IMR-90 (cell line): ENCODE results near the gene PIK3C2B. TPM values are rescaled to one million over a fixed set of nuclear protein-coding genes. Genes with fewer than 3 reads are reported as not detected.

Experiments
- ATAC-seq: fragments of 200-7000 bp; cut with Tn5 transposase; 2 replicates; pipeline ENCODE4 v1.9.1; 2020; ENCODE audit warnings: low read depth, mild to moderate bottlenecking, moderate library complexity
- BruUV-seq: library from RNA; stranded (reverse); fragments of 400-500 nt; replicated peaks from 2 replicates; lab custom pipeline; 2021; lab: Mats Ljungman, UMichigan
- CTCF ChIA-PET: fragments of 300-600 bp; formaldehyde crosslinking; extraction: SDS; loops from one replicate; lab custom pipeline; 2021; ENCODE audit warnings: antibody characterized with exemption; lab: Yijun Ruan, JAX
- POLR2A ChIA-PET: fragments of 300-600 bp; sonication (Branson Sonifier 250); formaldehyde crosslinking; loops from one replicate; lab custom pipeline; 2022; ENCODE audit warnings: antibody characterized with exemption; ENCODE audit not compliant: unreplicated experiment; lab: Charles Lee
- DNase-seq: peaks from one replicate; pipeline ENCODE4 v3.0.0; 2013
- H2AFZ ChIP-seq: replicated peaks from 2 replicates; pipeline ENCODE3; 2013; ENCODE audit warnings: low read length, mild to moderate bottlenecking; ENCODE audit not compliant: poor library complexity
- H2AK5ac ChIP-seq: 2 replicates; pipeline ENCODE4 v1.6.1; 2013; ENCODE audit warnings: low read depth, low read length, inconsistent platforms
- H2AK9ac ChIP-seq: replicated peaks from 2 replicates; pipeline ENCODE3; 2013; ENCODE audit warnings: mild to moderate bottlenecking, low read depth, low read length, moderate library complexity; ENCODE audit not compliant: poor library complexity
- H2BK120ac ChIP-seq: 2 replicates; pipeline ENCODE4 v1.6.1; 2013; ENCODE audit warnings: low read depth, low read length, inconsistent platforms
- H2BK15ac ChIP-seq: 3 replicates; pipeline ENCODE4 v1.6.1; 2013; ENCODE audit warnings: low read depth, low read length, inconsistent platforms
- H2BK20ac ChIP-seq: 2 replicates; pipeline ENCODE4 v1.6.1; 2013; ENCODE audit warnings: low read depth, mild to moderate bottlenecking, inconsistent platforms, low read length, moderate library complexity
- H2BK5ac ChIP-seq: 2 replicates; pipeline ENCODE4 v1.6.1; 2013; ENCODE audit warnings: mild to moderate bottlenecking, low read depth, low read length, inconsistent platforms; ENCODE audit not compliant: poor library complexity, severe bottlenecking
- H3K14ac ChIP-seq: replicated peaks from 2 replicates; pipeline ENCODE4 v1.6.1; 2013; ENCODE audit warnings: low read depth, low read length, inconsistent platforms
- H3K18ac ChIP-seq: 2 replicates; pipeline ENCODE4 v1.6.1; 2013; ENCODE audit warnings: low read depth, low read length, control low read depth
- H3K23ac ChIP-seq: 2 replicates; pipeline ENCODE4 v1.6.1; 2013; ENCODE audit warnings: low read depth, low read length, inconsistent platforms
- H3K27ac ChIP-seq: 2 replicates; pipeline ENCODE4 v1.5.1; 2013; ENCODE audit warnings: mild to moderate bottlenecking, control low read depth, low read length; ENCODE audit not compliant: insufficient read depth
- H3K27me3 ChIP-seq: 2 replicates; pipeline ENCODE4 v1.6.1; 2013; ENCODE audit warnings: low read length; ENCODE audit not compliant: control insufficient read depth, insufficient read depth
- H3K36me3 ChIP-seq: 2 replicates; pipeline ENCODE4 v1.6.1; 2013; ENCODE audit warnings: low read length, mixed read lengths; ENCODE audit not compliant: control insufficient read depth, insufficient read depth
- H3K4ac ChIP-seq: 2 replicates; pipeline ENCODE4 v1.6.1; 2013; ENCODE audit warnings: low read depth, low read length, inconsistent platforms
- H3K4me1 ChIP-seq: 2 replicates; pipeline ENCODE4 v1.6.1; 2013; ENCODE audit warnings: low read length, mixed read lengths; ENCODE audit not compliant: control insufficient read depth, insufficient read depth
- H3K4me2 ChIP-seq: 2 replicates; pipeline ENCODE4 v1.6.1; 2013; ENCODE audit warnings: low read depth, mild to moderate bottlenecking, control low read depth, low read length, moderate library complexity
- H3K4me3 ChIP-seq: 2 replicates; pipeline ENCODE4 v1.5.1; 2013; ENCODE audit warnings: low read depth, mild to moderate bottlenecking, control low read depth, low read length, moderate library complexity; ENCODE audit not compliant: insufficient read depth
- H3K56ac ChIP-seq: 2 replicates; pipeline ENCODE4 v1.6.1; 2013; ENCODE audit warnings: low read length, inconsistent platforms; ENCODE audit not compliant: insufficient read depth; ENCODE audit errors: extremely low read depth
- H3K79me1 ChIP-seq, 2 experiments: 2 replicates each; pipeline ENCODE4 v1.6.1; 2013; ENCODE audit warnings: low read length in 2 of 2, inconsistent platforms in 1 of 2, low read depth in 1 of 2
- H3K9ac ChIP-seq: 2 replicates; pipeline ENCODE4 v1.6.1; 2013; ENCODE audit warnings: low read depth, low read length, control low read depth
- H3K9me1 ChIP-seq: 2 replicates; pipeline ENCODE4 v1.6.1; 2013; ENCODE audit warnings: low read length, inconsistent platforms; ENCODE audit not compliant: insufficient read depth
- H3K9me3 ChIP-seq: 2 replicates; pipeline ENCODE4 v1.6.1; 2013; ENCODE audit warnings: low read length; ENCODE audit not compliant: control insufficient read depth, insufficient read depth
- H4K20me1 ChIP-seq: 2 replicates; pipeline ENCODE4 v1.6.1; 2013; ENCODE audit warnings: low read length, inconsistent platforms; ENCODE audit not compliant: insufficient read depth
- H4K5ac ChIP-seq: 2 replicates; pipeline ENCODE4 v1.6.1; 2013; ENCODE audit warnings: mild to moderate bottlenecking, low read depth, low read length, control low read depth
- H4K8ac ChIP-seq, 2 experiments: 2 replicates each; pipeline ENCODE4 v1.6.1; 2013; ENCODE audit warnings: low read depth in 2 of 2, low read length in 2 of 2, control low read depth in 1 of 2, inconsistent platforms in 1 of 2
- H4K91ac ChIP-seq: 2 replicates; pipeline ENCODE4 v1.6.1; 2013; ENCODE audit warnings: low read depth, low read length, inconsistent platforms; ENCODE audit not compliant: insufficient read depth
- BHLHE40 ChIP-seq: fragments of 150-350 bp; IDR thresholded peaks from 2 replicates; pipeline ENCODE4 v1.6.1; 2016; ENCODE audit warnings: mild to moderate bottlenecking, low read depth, low read length
- CEBPB ChIP-seq: IDR thresholded peaks from 2 replicates; pipeline ENCODE4 v1.6.1; 2012; ENCODE audit warnings: low read depth, low read length, improper control_type of control experiment
- CHD1 ChIP-seq: IDR thresholded peaks from 2 replicates; pipeline ENCODE4 v1.6.1; 2012; ENCODE audit warnings: low read depth, low read length, improper control_type of control experiment
- FOS ChIP-seq: fragments of 150-350 bp; IDR thresholded peaks from 2 replicates; pipeline ENCODE4 v1.6.1; 2016; ENCODE audit warnings: low read depth, low read length
- MAFK ChIP-seq: IDR thresholded peaks from 2 replicates; pipeline ENCODE4 v1.6.1; 2012; ENCODE audit warnings: low read depth, low read length, improper control_type of control experiment
- MAZ ChIP-seq: IDR thresholded peaks from 2 replicates; pipeline ENCODE4 v1.6.1; 2012; ENCODE audit warnings: low read depth, mild to moderate bottlenecking, low read length, improper control_type of control experiment, moderate library complexity, borderline replicate concordance
- MXI1 ChIP-seq: IDR thresholded peaks from 2 replicates; pipeline ENCODE4 v1.6.1; 2012; ENCODE audit warnings: low read depth, mild to moderate bottlenecking, low read length, moderate library complexity, borderline replicate concordance
- NFE2L2 ChIP-seq: fragments of 150-350 bp; IDR thresholded peaks from 2 replicates; pipeline ENCODE4 v1.6.1; 2016; ENCODE audit warnings: low read depth, mild to moderate bottlenecking, low read length
- POLR2A ChIP-seq: IDR thresholded peaks from 2 replicates; pipeline ENCODE4 v1.6.1; 2012; ENCODE audit warnings: mild to moderate bottlenecking, low read depth, low read length
- RAD21 ChIP-seq: IDR thresholded peaks from 2 replicates; pipeline ENCODE4 v1.6.1; 2012; ENCODE audit warnings: low read length, improper control_type of control experiment
- RCOR1 ChIP-seq: IDR thresholded peaks from 2 replicates; pipeline ENCODE4 v1.6.1; 2012; ENCODE audit warnings: mild to moderate bottlenecking, low read length, improper control_type of control experiment; ENCODE audit not compliant: insufficient replicate concordance
- RFX5 ChIP-seq: IDR thresholded peaks from 2 replicates; pipeline ENCODE4 v1.8.0; 2012; ENCODE audit warnings: low read depth, mild to moderate bottlenecking, low read length, moderate library complexity
- SMC3 ChIP-seq: fragments of 150-350 bp; IDR thresholded peaks from 2 replicates; pipeline ENCODE4 v1.6.1; 2016; ENCODE audit warnings: low read depth, mild to moderate bottlenecking, antibody characterized with exemption, low read length, moderate library complexity
- WGBS, 2 experiments: methylation state at CpG; one replicate each; pipeline versions ENCODE4 v1.1.5 to v1.1.7; 2013; ENCODE audit warnings: missing lambda C conversion rate in 2 of 2; ENCODE audit not compliant: insufficient read length in 1 of 2; ENCODE audit errors: extremely low coverage in 2 of 2; 5-methylcytosine and 5-hydroxymethylcytosine counted together
- dilution Hi-C: fragments of 300-500 bp; cut with HindIII; formaldehyde crosslinking; loops from one replicate; pipeline ENCODE4 v1.14.3; 2018; ENCODE audit warnings: low sequenced_read_pairs; ENCODE audit not compliant: unreplicated experiment
- in situ Hi-C: fragments of 300-500 bp; cut with MboI; formaldehyde crosslinking; loops from 3 replicates; pipeline ENCODE4 v1.14.3; 2019; ENCODE audit warnings: low sequenced_read_pairs, inconsistent platforms, mixed read lengths
- intact Hi-C: fragments of 100-400 bp; cut with micrococcal nuclease; formaldehyde crosslinking; loops from 2 replicates; pipeline ENCODE4 v1.10.0; 2022
- polyA plus RNA-seq, 3 experiments: library from polyadenylated mRNA; depleted of rRNA; stranded (reverse); fragments of >200 nt; gene quantifications; 2 replicates each; pipeline ENCODE4 v1.2.3, GENCODE V29; 2012; ENCODE audit warnings: low replicate concordance in 1 of 3
- total RNA-seq: library from RNA; depleted of rRNA; stranded (reverse); fragments of >200 nt; gene quantifications from 2 replicates; pipeline ENCODE4 v1.2.3, GENCODE V29; 2012
- TF ChIP-seq, protein P1 (sequence below): fragments of 150-350 bp; IDR thresholded peaks from 2 replicates; pipeline ENCODE4 v1.6.1; 2017; ENCODE audit warnings: mild to moderate bottlenecking, antibody characterized with exemption, low read length, low read depth
- TF ChIP-seq, protein P2 (sequence below): fragments of 150-350 bp; IDR thresholded peaks from 2 replicates; pipeline ENCODE4 v1.6.1; 2016; ENCODE audit warnings: low read depth, mild to moderate bottlenecking, low read length, moderate library complexity, borderline replicate concordance
- TF ChIP-seq, protein P3 (sequence below): conservative IDR thresholded peaks from 2 replicates; pipeline ENCODE4 v1.5.1; 2012; ENCODE audit warnings: mild to moderate bottlenecking, low read depth, low read length, improper control_type of control experiment

PIK3C2B gene
- total and polyA plus RNA-seq, 2 of the 4 experiments (the other 2 are of a cell fraction) = 1.1 to 2.9 TPM

DNA sequence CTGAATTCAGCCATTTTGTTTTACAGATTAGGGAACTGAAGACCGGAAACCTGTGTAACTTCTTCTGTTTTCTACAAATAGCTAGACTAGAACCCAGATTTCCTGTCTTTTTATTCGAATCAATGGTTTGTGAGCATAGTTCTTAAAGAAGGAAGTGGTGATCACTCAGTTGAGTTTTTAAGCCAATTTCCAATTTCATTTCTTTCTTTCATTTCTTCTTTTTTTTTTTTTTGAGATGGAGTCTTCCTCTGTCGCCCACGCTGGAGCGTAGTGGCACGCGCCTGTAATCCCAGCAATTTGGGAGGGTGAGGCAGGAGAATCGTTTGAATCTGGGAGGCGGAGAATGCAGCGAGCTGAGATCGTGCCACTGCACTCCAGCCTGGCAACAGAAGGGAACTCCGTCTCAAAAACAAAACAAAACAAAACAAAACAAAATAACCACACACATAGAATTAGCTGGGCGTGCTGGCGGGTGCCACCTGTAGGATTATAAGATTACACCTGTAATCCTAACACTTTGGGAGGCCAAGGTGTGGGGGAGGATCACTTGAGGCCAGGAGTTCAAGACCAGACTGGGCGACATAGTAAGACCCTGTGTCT lies 18.6 kb upstream of the PIK3C2B start:
- no peak overlapping the region for H2BK120ac ChIP-seq
- DNase-seq (no peak), ATAC-seq (no peak)
- no peak overlapping the region for H2BK15ac ChIP-seq
- no peak overlapping the region for H3K4me3 ChIP-seq
- H3K4me1 ChIP-seq = peaks cover 2% of the 10 kb centered on the region; the same call in 1 of the 2 replicates
- H2BK20ac ChIP-seq = no peak overlapping the region
- no peak overlapping the region for H3K4ac ChIP-seq
- no peak overlapping the region for H2AK5ac ChIP-seq
- H4K20me1 ChIP-seq = 0 out of 2 replicates have a peak, but pooled peaks cover 4% of the 10 kb centered on the region
- dilution Hi-C loops (no loop called here), intact Hi-C loops (no loop called here), in situ Hi-C loops (no loop called here)
- peaks cover 2% of the 10 kb centered on the region; the same call in 1 of the 2 replicates for H3K36me3 ChIP-seq
- CTCF ChIA-PET = interaction anchor here (0.6 to 0.7 kb wide), 2 partner anchors 46 to 67 kb away, joined by 3 to 6 read pairs; no protein-coding TSS in a partner anchor
- no peak overlapping the region for H3K23ac ChIP-seq
- H3K9me3 ChIP-seq = no peaks in the 10 kb centered on the region
- no peak overlapping the region for H4K91ac ChIP-seq
- H2AFZ ChIP-seq = no peak overlapping the region
- H3K79me1 ChIP-seq = peaks cover 13 to 21% of the 10 kb centered on the region in 2 experiments; a peak in 3 of 4 replicates
- H2BK5ac ChIP-seq = no peak overlapping the region
- H3K27me3 ChIP-seq = no peaks in the 10 kb centered on the region
- no peak overlapping the region for H4K5ac ChIP-seq
- no peak overlapping the region for H4K8ac ChIP-seq
- TF ChIP-seq NFE2L2 (no peak), SMC3 (no peak), FOS (no peak), RAD21 (no peak), MAZ (no peak), MXI1 (no peak), CEBPB (no peak), RFX5 (no peak), POLR2A (no peak), RCOR1 (no peak), BHLHE40 (no peak), CHD1 (no peak), MAFK (no peak)
- TF ChIP-seq, protein P1, sequence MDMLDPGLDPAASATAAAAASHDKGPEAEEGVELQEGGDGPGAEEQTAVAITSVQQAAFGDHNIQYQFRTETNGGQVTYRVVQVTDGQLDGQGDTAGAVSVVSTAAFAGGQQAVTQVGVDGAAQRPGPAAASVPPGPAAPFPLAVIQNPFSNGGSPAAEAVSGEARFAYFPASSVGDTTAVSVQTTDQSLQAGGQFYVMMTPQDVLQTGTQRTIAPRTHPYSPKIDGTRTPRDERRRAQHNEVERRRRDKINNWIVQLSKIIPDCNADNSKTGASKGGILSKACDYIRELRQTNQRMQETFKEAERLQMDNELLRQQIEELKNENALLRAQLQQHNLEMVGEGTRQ = no peak
- TF ChIP-seq, protein P2, sequence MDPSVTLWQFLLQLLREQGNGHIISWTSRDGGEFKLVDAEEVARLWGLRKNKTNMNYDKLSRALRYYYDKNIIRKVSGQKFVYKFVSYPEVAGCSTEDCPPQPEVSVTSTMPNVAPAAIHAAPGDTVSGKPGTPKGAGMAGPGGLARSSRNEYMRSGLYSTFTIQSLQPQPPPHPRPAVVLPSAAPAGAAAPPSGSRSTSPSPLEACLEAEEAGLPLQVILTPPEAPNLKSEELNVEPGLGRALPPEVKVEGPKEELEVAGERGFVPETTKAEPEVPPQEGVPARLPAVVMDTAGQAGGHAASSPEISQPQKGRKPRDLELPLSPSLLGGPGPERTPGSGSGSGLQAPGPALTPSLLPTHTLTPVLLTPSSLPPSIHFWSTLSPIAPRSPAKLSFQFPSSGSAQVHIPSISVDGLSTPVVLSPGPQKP = no peak
- TF ChIP-seq, protein P3, sequence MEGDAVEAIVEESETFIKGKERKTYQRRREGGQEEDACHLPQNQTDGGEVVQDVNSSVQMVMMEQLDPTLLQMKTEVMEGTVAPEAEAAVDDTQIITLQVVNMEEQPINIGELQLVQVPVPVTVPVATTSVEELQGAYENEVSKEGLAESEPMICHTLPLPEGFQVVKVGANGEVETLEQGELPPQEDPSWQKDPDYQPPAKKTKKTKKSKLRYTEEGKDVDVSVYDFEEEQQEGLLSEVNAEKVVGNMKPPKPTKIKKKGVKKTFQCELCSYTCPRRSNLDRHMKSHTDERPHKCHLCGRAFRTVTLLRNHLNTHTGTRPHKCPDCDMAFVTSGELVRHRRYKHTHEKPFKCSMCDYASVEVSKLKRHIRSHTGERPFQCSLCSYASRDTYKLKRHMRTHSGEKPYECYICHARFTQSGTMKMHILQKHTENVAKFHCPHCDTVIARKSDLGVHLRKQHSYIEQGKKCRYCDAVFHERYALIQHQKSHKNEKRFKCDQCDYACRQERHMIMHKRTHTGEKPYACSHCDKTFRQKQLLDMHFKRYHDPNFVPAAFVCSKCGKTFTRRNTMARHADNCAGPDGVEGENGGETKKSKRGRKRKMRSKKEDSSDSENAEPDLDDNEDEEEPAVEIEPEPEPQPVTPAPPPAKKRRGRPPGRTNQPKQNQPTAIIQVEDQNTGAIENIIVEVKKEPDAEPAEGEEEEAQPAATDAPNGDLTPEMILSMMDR = no peak
- no peak overlapping the region for H3K27ac ChIP-seq
- BruUV-seq = no TSS peak
- no peak overlapping the region for H3K14ac ChIP-seq
- no CpG with 5 or more reads among the region's 15 CpGs for WGBS, 2 experiments
- POLR2A ChIA-PET = interaction anchor here (0.7 kb wide), 1 partner anchor 163 kb away, joined by 11 read pairs; no protein-coding TSS in a partner anchor
- H3K4me2 ChIP-seq = no peak overlapping the region
- H3K9ac ChIP-seq = no peak overlapping the region
- no peak overlapping the region for H3K56ac ChIP-seq
- H3K9me1 ChIP-seq = no peaks in the 10 kb centered on the region; the same call in 1 of the 2 replicates
- no peak overlapping the region for H2AK9ac ChIP-seq
- H3K18ac ChIP-seq = no peak overlapping the region
